Muscle of arm (tissue), 14 donors: ENCODE data around the gene DHX9. TPM values are rescaled to one million over a fixed set of nuclear protein-coding genes. Genes with fewer than 3 reads are reported as not detected.

Experiments used
- DNase-seq: peaks from one replicate; pipeline ENCODE4 v3.0.0-alpha.2; 2013
- long read RNA-seq, 11 donors: transcript quantifications; one replicate each; lab custom pipeline, GENCODE V29; 2026
- polyA plus RNA-seq, 12 donors: library from polyadenylated mRNA; unstranded; fragments of 120-200 nt; gene quantifications; one replicate each; pipeline ENCODE4 v1.2.1, GENCODE V29; 2013; ENCODE audit not compliant: insufficient read length in 12 of 12

The DHX9 gene
- polyA plus RNA-seq = 100 to 1,000 TPM in 11 of 12 donors, not detected in 1; 109 to 149 (median 135) TPM
- long read RNA-seq, donor 1, full-length matches to known transcripts = 2 of 59 reads
- long read RNA-seq, donor 1, partial matches to known transcripts = 57 of 59 reads
- long read RNA-seq, donor 1, other reads (novel, unspliced or antisense) = 0 of 59 reads
- long read RNA-seq, donor 2, full-length matches to known transcripts = 15 of 27 reads
- long read RNA-seq, donor 2, partial matches to known transcripts = 12 of 27 reads
- long read RNA-seq, donor 2, other reads (novel, unspliced or antisense) = 0 of 27 reads
- long read RNA-seq, donor 3, full-length matches to known transcripts = 2 of 20 reads
- long read RNA-seq, donor 3, partial matches to known transcripts = 18 of 20 reads
- long read RNA-seq, donor 3, other reads (novel, unspliced or antisense) = 0 of 20 reads
- long read RNA-seq, donor 4, full-length matches to known transcripts = 3 of 23 reads
- long read RNA-seq, donor 4, partial matches to known transcripts = 20 of 23 reads
- long read RNA-seq, donor 4, other reads (novel, unspliced or antisense) = 0 of 23 reads
- long read RNA-seq, donor 5, full-length matches to known transcripts = 6 of 26 reads
- long read RNA-seq, donor 5, partial matches to known transcripts = 20 of 26 reads
- long read RNA-seq, donor 5, other reads (novel, unspliced or antisense) = 0 of 26 reads
- long read RNA-seq, donor 6, full-length matches to known transcripts = 2 of 25 reads
- long read RNA-seq, donor 6, partial matches to known transcripts = 23 of 25 reads
- long read RNA-seq, donor 6, other reads (novel, unspliced or antisense) = 0 of 25 reads
- long read RNA-seq, donor 7, full-length matches to known transcripts = 6 of 27 reads
- long read RNA-seq, donor 7, partial matches to known transcripts = 21 of 27 reads
- long read RNA-seq, donor 7, other reads (novel, unspliced or antisense) = 0 of 27 reads
- long read RNA-seq, donor 8, full-length matches to known transcripts = 6 of 37 reads
- long read RNA-seq, donor 8, partial matches to known transcripts = 31 of 37 reads
- long read RNA-seq, donor 8, other reads (novel, unspliced or antisense) = 0 of 37 reads
- long read RNA-seq, donor 9, full-length matches to known transcripts = 1 of 13 reads
- long read RNA-seq, donor 9, partial matches to known transcripts = 12 of 13 reads
- long read RNA-seq, donor 9, other reads (novel, unspliced or antisense) = 0 of 13 reads
- long read RNA-seq, donor 10, full-length matches to known transcripts = 7 of 27 reads
- long read RNA-seq, donor 10, partial matches to known transcripts = 20 of 27 reads
- long read RNA-seq, donor 10, other reads (novel, unspliced or antisense) = 0 of 27 reads
- long read RNA-seq, donor 11, full-length matches to known transcripts = 6 of 60 reads
- long read RNA-seq, donor 11, partial matches to known transcripts = 54 of 60 reads
- long read RNA-seq, donor 11, other reads (novel, unspliced or antisense) = 0 of 60 reads

- DNase-seq = peak; percentile 96
Observed at GRCh38 chr1:182839209-182840066, at the start of gene DHX9. Gene DHX9, plus strand, starts transcription at chr1:182839347. Its CDS starts 3,220 bp downstream, at chr1:182842567.

GRCh38 chr1:182791281-182792179 is 47.6 kb upstream of the DHX9 start:
- no peak for DNase-seq

GRCh38 chr1:182794091-182794490 is 45.1 kb upstream of the DHX9 start:
- no peak for DNase-seq

GRCh38 chr1:182794676-182795201 is 44.4 kb upstream of the DHX9 start:
- no peak for DNase-seq

- no peak for DNase-seq
Observed at GRCh38 chr1:182795563-182796228, 43.5 kb upstream of the DHX9 start.

- DNase-seq = no peak
Observed at GRCh38 chr1:182802006-182802803, 36.9 kb upstream of the DHX9 start.

GRCh38 chr1:182803846-182804245 is 35.3 kb upstream of the DHX9 start:
- no peak for DNase-seq

GRCh38 chr1:182806015-182806678 is 33.0 kb upstream of the DHX9 start:
- DNase-seq = no peak

GRCh38 chr1:182807907-182808306 is 31.2 kb upstream of the DHX9 start:
- no peak for DNase-seq

- no peak for DNase-seq
Observed at GRCh38 chr1:182809414-182809957, 29.7 kb upstream of the DHX9 start.

GRCh38 chr1:182811975-182812722 is 27.0 kb upstream of the DHX9 start:
- DNase-seq = no peak

- no peak for DNase-seq
Observed at GRCh38 chr1:182816863-182817262, 22.3 kb upstream of the DHX9 start.

GRCh38 chr1:182817802-182818201 is 21.3 kb upstream of the DHX9 start:
- DNase-seq = no peak

- DNase-seq = no peak
Observed at GRCh38 chr1:182823220-182823619, 15.9 kb upstream of the DHX9 start.

GRCh38 chr1:182826892-182827291 is 12.3 kb upstream of the DHX9 start:
- DNase-seq = no peak
